Measurements from ENCODE around the gene RABGAP1L. TPM values are rescaled to one million over a fixed set of nuclear protein-coding genes. Genes with fewer than 3 reads are reported as not detected.

The RABGAP1L gene
- total RNA-seq, 1 donor from 2014 or later: 36.9 TPM

- Mint-ChIP-seq H3K27me3 (peaks cover 2% of the 10 kb centered on the region), H3K4me3 (no peak overlapping the region), H3K27ac (no peak overlapping the region), H3K36me3 (ENCODE audit: low read depth) (no peaks in the 10 kb centered on the region), H3K4me1 (no peaks in the 10 kb centered on the region), H3K9me3 (no peaks in the 10 kb centered on the region)
- no peak for DNase-seq
- intact Hi-C loops (cut with micrococcal nuclease): loop anchor here (5.0 kb wide), 2 partner anchors 1308 to 1998 kb away; no protein-coding TSS in a partner anchor
These were observed 581.1 kb downstream of the RABGAP1L start for GRCh38 chr1:174740249-174740968.

- intact Hi-C loops (cut with micrococcal nuclease): loop anchor here (5.0 kb wide), 2 partner anchors 1311 to 2001 kb away; no protein-coding TSS in a partner anchor
- Mint-ChIP-seq H3K4me1 (no peaks in the 10 kb centered on the region), H3K4me3 (no peak overlapping the region), H3K27ac (no peak overlapping the region), H3K36me3 (ENCODE audit: low read depth) (no peaks in the 10 kb centered on the region), H3K9me3 (no peaks in the 10 kb centered on the region), H3K27me3 (peaks cover 5% of the 10 kb centered on the region)
- DNase-seq: no peak
These were observed 583.7 kb downstream of the RABGAP1L start for GRCh38 chr1:174742805-174743653.

- intact Hi-C loops (cut with micrococcal nuclease): loop anchor here (1.0 to 5.0 kb wide), 3 partner anchors 486 to 2002 kb away; no protein-coding TSS in a partner anchor
These were observed 584.6 kb downstream of the RABGAP1L start for GRCh38 chr1:174743654-174744561.

GRCh38 chr1:174744886-174745285 is 585.6 kb downstream of the RABGAP1L start:
- Mint-ChIP-seq H3K9me3 (no peaks in the 10 kb centered on the region), H3K4me1 (no peaks in the 10 kb centered on the region)
- intact Hi-C loops (cut with micrococcal nuclease): loop anchor here (1.0 to 5.0 kb wide), 3 partner anchors 487 to 2003 kb away; no protein-coding TSS in a partner anchor

More at GRCh38 chr1:174743654-174744561, 584.6 kb downstream of the RABGAP1L start:
- no peak overlapping the region for H3K27ac Mint-ChIP-seq
- H3K27me3 Mint-ChIP-seq: peaks cover 3% of the 10 kb centered on the region
- no peak for DNase-seq
- H3K9me3 Mint-ChIP-seq: no peaks in the 10 kb centered on the region
- no peaks in the 10 kb centered on the region for H3K36me3 Mint-ChIP-seq (ENCODE audit: low read depth)
- no peaks in the 10 kb centered on the region for H3K4me1 Mint-ChIP-seq
- no peak overlapping the region for H3K4me3 Mint-ChIP-seq

GRCh38 chr1:174746024-174746808 is 586.9 kb downstream of the RABGAP1L start:
- no peak for DNase-seq
- H3K27me3 Mint-ChIP-seq: peaks cover 5% of the 10 kb centered on the region
- no peak overlapping the region for H3K4me3 Mint-ChIP-seq
- intact Hi-C loops (cut with micrococcal nuclease): no loop called here
- no peaks in the 10 kb centered on the region for H3K9me3 Mint-ChIP-seq
- H3K4me1 Mint-ChIP-seq: peaks cover 2% of the 10 kb centered on the region
- H3K27ac Mint-ChIP-seq: no peak overlapping the region
- no peaks in the 10 kb centered on the region for H3K36me3 Mint-ChIP-seq (ENCODE audit: low read depth)

More at GRCh38 chr1:174744886-174745285, 585.6 kb downstream of the RABGAP1L start:
- Mint-ChIP-seq H3K27me3 (peaks cover 3% of the 10 kb centered on the region), H3K36me3 (ENCODE audit: low read depth) (no peaks in the 10 kb centered on the region), H3K27ac (no peak overlapping the region), H3K4me3 (no peak overlapping the region)
- no peak for DNase-seq

- no peak for DNase-seq
- H3K27me3 Mint-ChIP-seq: peaks cover 5% of the 10 kb centered on the region
- peaks cover 2% of the 10 kb centered on the region for H3K4me1 Mint-ChIP-seq
- no peak overlapping the region for H3K27ac Mint-ChIP-seq
- H3K9me3 Mint-ChIP-seq: no peaks in the 10 kb centered on the region
- no peak overlapping the region for H3K4me3 Mint-ChIP-seq
- no peaks in the 10 kb centered on the region for H3K36me3 Mint-ChIP-seq (ENCODE audit: low read depth)
- intact Hi-C loops (cut with micrococcal nuclease): no loop called here
These were observed 588.3 kb downstream of the RABGAP1L start for GRCh38 chr1:174747613-174748012.

GRCh38 chr1:174748586-174748985 is 589.3 kb downstream of the RABGAP1L start:
- no peak overlapping the region for H3K27ac Mint-ChIP-seq
- H3K9me3 Mint-ChIP-seq: no peaks in the 10 kb centered on the region
- DNase-seq: no peak
- no peaks in the 10 kb centered on the region for H3K36me3 Mint-ChIP-seq (ENCODE audit: low read depth)
- H3K4me3 Mint-ChIP-seq: no peak overlapping the region
- intact Hi-C loops (cut with micrococcal nuclease): no loop called here
- peaks cover 5% of the 10 kb centered on the region for H3K27me3 Mint-ChIP-seq
- H3K4me1 Mint-ChIP-seq: peaks cover 2% of the 10 kb centered on the region

- no peak for DNase-seq
- no peak overlapping the region for H3K27ac Mint-ChIP-seq
- H3K27me3 Mint-ChIP-seq: peaks cover 2% of the 10 kb centered on the region
- peaks cover 1% of the 10 kb centered on the region for H3K36me3 Mint-ChIP-seq (ENCODE audit: low read depth)
- H3K4me1 Mint-ChIP-seq: peaks cover 2% of the 10 kb centered on the region
- H3K9me3 Mint-ChIP-seq: no peaks in the 10 kb centered on the region
- intact Hi-C loops (cut with micrococcal nuclease): no loop called here
- no peak overlapping the region for H3K4me3 Mint-ChIP-seq
These were observed 593.8 kb downstream of the RABGAP1L start for GRCh38 chr1:174753131-174753530.

- peaks cover 1% of the 10 kb centered on the region for H3K36me3 Mint-ChIP-seq (ENCODE audit: low read depth)
- DNase-seq: no peak
- H3K4me3 Mint-ChIP-seq: no peak overlapping the region
- intact Hi-C loops (cut with micrococcal nuclease): no loop called here
- H3K27me3 Mint-ChIP-seq: no peaks in the 10 kb centered on the region
- H3K9me3 Mint-ChIP-seq: no peaks in the 10 kb centered on the region
- H3K4me1 Mint-ChIP-seq: no peaks in the 10 kb centered on the region
- no peak overlapping the region for H3K27ac Mint-ChIP-seq
These were observed 602.0 kb downstream of the RABGAP1L start for GRCh38 chr1:174761335-174761734.

- Mint-ChIP-seq H3K27ac (no peak overlapping the region), H3K36me3 (ENCODE audit: low read depth) (peaks cover 1% of the 10 kb centered on the region), H3K4me1 (no peaks in the 10 kb centered on the region), H3K9me3 (no peaks in the 10 kb centered on the region), H3K27me3 (no peaks in the 10 kb centered on the region), H3K4me3 (no peak overlapping the region)
- DNase-seq: no peak
- intact Hi-C loops (cut with micrococcal nuclease): no loop called here
These were observed 602.7 kb downstream of the RABGAP1L start for GRCh38 chr1:174761901-174762585.

- Mint-ChIP-seq H3K36me3 (ENCODE audit: low read depth) (no peaks in the 10 kb centered on the region), H3K9me3 (no peaks in the 10 kb centered on the region), H3K4me1 (peaks cover 8% of the 10 kb centered on the region), H3K27ac (no peak overlapping the region), H3K27me3 (no peaks in the 10 kb centered on the region), H3K4me3 (no peak overlapping the region)
- intact Hi-C loops (cut with micrococcal nuclease): no loop called here
- DNase-seq: no peak
These were observed 604.9 kb downstream of the RABGAP1L start for GRCh38 chr1:174764191-174764590.

- Mint-ChIP-seq H3K27me3 (no peaks in the 10 kb centered on the region), H3K4me1 (peaks cover 8% of the 10 kb centered on the region), H3K9me3 (no peaks in the 10 kb centered on the region), H3K36me3 (ENCODE audit: low read depth) (no peaks in the 10 kb centered on the region), H3K4me3 (no peak overlapping the region), H3K27ac (no peak overlapping the region)
- DNase-seq: no peak
- intact Hi-C loops (cut with micrococcal nuclease): no loop called here
These were observed 607.4 kb downstream of the RABGAP1L start for GRCh38 chr1:174766727-174767126.

Data from activated CD4-positive, alpha-beta T cell treated with anti-CD3 and anti-CD28 coated beads, Interleukin-2, amount 10 ng/mL, durations not matched to agents 24 days and 14 days (primary cell).